IMR-90 (cell line): Measurements from ENCODE around the gene DNAJC7. TPM values are rescaled to one million over a fixed set of nuclear protein-coding genes. Genes with fewer than 3 reads are reported as not detected.

Experiments
- ATAC-seq: fragments of 200-7000 bp; cut with Tn5 transposase; 2 replicates; pipeline ENCODE4 v1.9.1; 2020; ENCODE audit warnings: low read depth, mild to moderate bottlenecking, moderate library complexity
- BruUV-seq: library from RNA; stranded (reverse); fragments of 400-500 nt; replicated peaks from 2 replicates; lab custom pipeline; 2021; lab: Mats Ljungman, UMichigan
- CTCF ChIA-PET: fragments of 300-600 bp; formaldehyde crosslinking; extraction: SDS; loops from one replicate; lab custom pipeline; 2021; ENCODE audit warnings: antibody characterized with exemption; lab: Yijun Ruan, JAX
- POLR2A ChIA-PET: fragments of 300-600 bp; sonication (Branson Sonifier 250); formaldehyde crosslinking; loops from one replicate; lab custom pipeline; 2022; ENCODE audit warnings: antibody characterized with exemption; ENCODE audit not compliant: unreplicated experiment; lab: Charles Lee
- DNase-seq: peaks from one replicate; pipeline ENCODE4 v3.0.0; 2013
- H2AFZ ChIP-seq: replicated peaks from 2 replicates; pipeline ENCODE3; 2013; ENCODE audit warnings: low read length, mild to moderate bottlenecking; ENCODE audit not compliant: poor library complexity
- H2AK5ac ChIP-seq: 2 replicates; pipeline ENCODE4 v1.6.1; 2013; ENCODE audit warnings: low read depth, low read length, inconsistent platforms
- H2AK9ac ChIP-seq: replicated peaks from 2 replicates; pipeline ENCODE3; 2013; ENCODE audit warnings: mild to moderate bottlenecking, low read depth, low read length, moderate library complexity; ENCODE audit not compliant: poor library complexity
- H2BK120ac ChIP-seq: 2 replicates; pipeline ENCODE4 v1.6.1; 2013; ENCODE audit warnings: low read depth, low read length, inconsistent platforms
- H2BK15ac ChIP-seq: 3 replicates; pipeline ENCODE4 v1.6.1; 2013; ENCODE audit warnings: low read depth, low read length, inconsistent platforms
- H2BK20ac ChIP-seq: 2 replicates; pipeline ENCODE4 v1.6.1; 2013; ENCODE audit warnings: low read depth, mild to moderate bottlenecking, inconsistent platforms, low read length, moderate library complexity
- H2BK5ac ChIP-seq: 2 replicates; pipeline ENCODE4 v1.6.1; 2013; ENCODE audit warnings: mild to moderate bottlenecking, low read depth, low read length, inconsistent platforms; ENCODE audit not compliant: poor library complexity, severe bottlenecking
- H3K14ac ChIP-seq: replicated peaks from 2 replicates; pipeline ENCODE4 v1.6.1; 2013; ENCODE audit warnings: low read depth, low read length, inconsistent platforms
- H3K18ac ChIP-seq: 2 replicates; pipeline ENCODE4 v1.6.1; 2013; ENCODE audit warnings: low read depth, low read length, control low read depth
- H3K23ac ChIP-seq: 2 replicates; pipeline ENCODE4 v1.6.1; 2013; ENCODE audit warnings: low read depth, low read length, inconsistent platforms
- H3K27ac ChIP-seq: 2 replicates; pipeline ENCODE4 v1.5.1; 2013; ENCODE audit warnings: mild to moderate bottlenecking, control low read depth, low read length; ENCODE audit not compliant: insufficient read depth
- H3K27me3 ChIP-seq: 2 replicates; pipeline ENCODE4 v1.6.1; 2013; ENCODE audit warnings: low read length; ENCODE audit not compliant: control insufficient read depth, insufficient read depth
- H3K36me3 ChIP-seq: 2 replicates; pipeline ENCODE4 v1.6.1; 2013; ENCODE audit warnings: low read length, mixed read lengths; ENCODE audit not compliant: control insufficient read depth, insufficient read depth
- H3K4ac ChIP-seq: 2 replicates; pipeline ENCODE4 v1.6.1; 2013; ENCODE audit warnings: low read depth, low read length, inconsistent platforms
- H3K4me1 ChIP-seq: 2 replicates; pipeline ENCODE4 v1.6.1; 2013; ENCODE audit warnings: low read length, mixed read lengths; ENCODE audit not compliant: control insufficient read depth, insufficient read depth
- H3K4me2 ChIP-seq: 2 replicates; pipeline ENCODE4 v1.6.1; 2013; ENCODE audit warnings: low read depth, mild to moderate bottlenecking, control low read depth, low read length, moderate library complexity
- H3K4me3 ChIP-seq: 2 replicates; pipeline ENCODE4 v1.5.1; 2013; ENCODE audit warnings: low read depth, mild to moderate bottlenecking, control low read depth, low read length, moderate library complexity; ENCODE audit not compliant: insufficient read depth
- H3K56ac ChIP-seq: 2 replicates; pipeline ENCODE4 v1.6.1; 2013; ENCODE audit warnings: low read length, inconsistent platforms; ENCODE audit not compliant: insufficient read depth; ENCODE audit errors: extremely low read depth
- H3K79me1 ChIP-seq, 2 experiments: 2 replicates each; pipeline ENCODE4 v1.6.1; 2013; ENCODE audit warnings: low read length in 2 of 2, inconsistent platforms in 1 of 2, low read depth in 1 of 2
- H3K9ac ChIP-seq: 2 replicates; pipeline ENCODE4 v1.6.1; 2013; ENCODE audit warnings: low read depth, low read length, control low read depth
- H3K9me1 ChIP-seq: 2 replicates; pipeline ENCODE4 v1.6.1; 2013; ENCODE audit warnings: low read length, inconsistent platforms; ENCODE audit not compliant: insufficient read depth
- H3K9me3 ChIP-seq: 2 replicates; pipeline ENCODE4 v1.6.1; 2013; ENCODE audit warnings: low read length; ENCODE audit not compliant: control insufficient read depth, insufficient read depth
- H4K20me1 ChIP-seq: 2 replicates; pipeline ENCODE4 v1.6.1; 2013; ENCODE audit warnings: low read length, inconsistent platforms; ENCODE audit not compliant: insufficient read depth
- H4K5ac ChIP-seq: 2 replicates; pipeline ENCODE4 v1.6.1; 2013; ENCODE audit warnings: mild to moderate bottlenecking, low read depth, low read length, control low read depth
- H4K8ac ChIP-seq, 2 experiments: 2 replicates each; pipeline ENCODE4 v1.6.1; 2013; ENCODE audit warnings: low read depth in 2 of 2, low read length in 2 of 2, control low read depth in 1 of 2, inconsistent platforms in 1 of 2
- H4K91ac ChIP-seq: 2 replicates; pipeline ENCODE4 v1.6.1; 2013; ENCODE audit warnings: low read depth, low read length, inconsistent platforms; ENCODE audit not compliant: insufficient read depth
- BHLHE40 ChIP-seq: fragments of 150-350 bp; IDR thresholded peaks from 2 replicates; pipeline ENCODE4 v1.6.1; 2016; ENCODE audit warnings: mild to moderate bottlenecking, low read depth, low read length
- CEBPB ChIP-seq: IDR thresholded peaks from 2 replicates; pipeline ENCODE4 v1.6.1; 2012; ENCODE audit warnings: low read depth, low read length, improper control_type of control experiment
- CHD1 ChIP-seq: IDR thresholded peaks from 2 replicates; pipeline ENCODE4 v1.6.1; 2012; ENCODE audit warnings: low read depth, low read length, improper control_type of control experiment
- CTCF ChIP-seq: conservative IDR thresholded peaks from 2 replicates; pipeline ENCODE4 v1.5.1; 2012; ENCODE audit warnings: mild to moderate bottlenecking, low read depth, low read length, improper control_type of control experiment
- ELK1 ChIP-seq: fragments of 150-350 bp; IDR thresholded peaks from 2 replicates; pipeline ENCODE4 v1.6.1; 2016; ENCODE audit warnings: low read depth, mild to moderate bottlenecking, low read length, moderate library complexity, borderline replicate concordance
- FOS ChIP-seq: fragments of 150-350 bp; IDR thresholded peaks from 2 replicates; pipeline ENCODE4 v1.6.1; 2016; ENCODE audit warnings: low read depth, low read length
- MAFK ChIP-seq: IDR thresholded peaks from 2 replicates; pipeline ENCODE4 v1.6.1; 2012; ENCODE audit warnings: low read depth, low read length, improper control_type of control experiment
- MAZ ChIP-seq: IDR thresholded peaks from 2 replicates; pipeline ENCODE4 v1.6.1; 2012; ENCODE audit warnings: low read depth, mild to moderate bottlenecking, low read length, improper control_type of control experiment, moderate library complexity, borderline replicate concordance
- MXI1 ChIP-seq: IDR thresholded peaks from 2 replicates; pipeline ENCODE4 v1.6.1; 2012; ENCODE audit warnings: low read depth, mild to moderate bottlenecking, low read length, moderate library complexity, borderline replicate concordance
- NFE2L2 ChIP-seq: fragments of 150-350 bp; IDR thresholded peaks from 2 replicates; pipeline ENCODE4 v1.6.1; 2016; ENCODE audit warnings: low read depth, mild to moderate bottlenecking, low read length
- RCOR1 ChIP-seq: IDR thresholded peaks from 2 replicates; pipeline ENCODE4 v1.6.1; 2012; ENCODE audit warnings: mild to moderate bottlenecking, low read length, improper control_type of control experiment; ENCODE audit not compliant: insufficient replicate concordance
- USF2 ChIP-seq: fragments of 150-350 bp; IDR thresholded peaks from 2 replicates; pipeline ENCODE4 v1.6.1; 2017; ENCODE audit warnings: mild to moderate bottlenecking, antibody characterized with exemption, low read length, low read depth
- WGBS, 2 experiments: methylation state at CpG; one replicate each; pipeline versions ENCODE4 v1.1.5 to v1.1.7; 2013; ENCODE audit warnings: missing lambda C conversion rate in 2 of 2; ENCODE audit not compliant: insufficient read length in 1 of 2; ENCODE audit errors: extremely low coverage in 2 of 2; 5-methylcytosine and 5-hydroxymethylcytosine counted together
- dilution Hi-C: fragments of 300-500 bp; cut with HindIII; formaldehyde crosslinking; loops from one replicate; pipeline ENCODE4 v1.14.3; 2018; ENCODE audit warnings: low sequenced_read_pairs; ENCODE audit not compliant: unreplicated experiment
- in situ Hi-C: fragments of 300-500 bp; cut with MboI; formaldehyde crosslinking; loops from 3 replicates; pipeline ENCODE4 v1.14.3; 2019; ENCODE audit warnings: low sequenced_read_pairs, inconsistent platforms, mixed read lengths
- intact Hi-C: fragments of 100-400 bp; cut with micrococcal nuclease; formaldehyde crosslinking; loops from 2 replicates; pipeline ENCODE4 v1.10.0; 2022
- polyA plus RNA-seq, 3 experiments: library from polyadenylated mRNA; depleted of rRNA; stranded (reverse); fragments of >200 nt; gene quantifications; 2 replicates each; pipeline ENCODE4 v1.2.3, GENCODE V29; 2012; ENCODE audit warnings: low replicate concordance in 1 of 3
- total RNA-seq: library from RNA; depleted of rRNA; stranded (reverse); fragments of >200 nt; gene quantifications from 2 replicates; pipeline ENCODE4 v1.2.3, GENCODE V29; 2012

Gene DNAJC7
- total and polyA plus RNA-seq, 2 of the 4 experiments (the other 2 are of a cell fraction), result 49.3 to 71.7 TPM

- TF ChIP-seq CHD1 (no peak), BHLHE40 (no peak)
Observed at GRCh38 chr17:41962768-41963434, 54.3 kb downstream of the DNAJC7 start (continued).

- Histone ChIP-seq H2BK120ac (no peak overlapping the region), H3K9me1 (0 out of 2 replicates have a peak, but pooled peaks cover 5% of the 10 kb centered on the region), H3K4me2 (no peak overlapping the region), H2AK9ac (peak overlapping the region; percentile 13), H3K9me3 (no peaks in the 10 kb centered on the region), H3K14ac (no peak overlapping the region), H2AK5ac (no peak overlapping the region), H2BK15ac (no peak overlapping the region), H3K79me1 (peaks cover 0 to 9% of the 10 kb centered on the region in 2 experiments; a peak in 2 of 4 replicates), H3K9ac (no peak overlapping the region), H3K4me1 (peaks cover 18% of the 10 kb centered on the region), H4K8ac (no peak overlapping the region), H4K5ac (no peak overlapping the region), H3K18ac (no peak overlapping the region), H3K36me3 (no peaks in the 10 kb centered on the region), H3K23ac (no peak overlapping the region), H3K27ac (no peak overlapping the region), H2AFZ (no peak overlapping the region), H4K91ac (no peak overlapping the region), H3K4ac (no peak overlapping the region), H2BK5ac (no peak overlapping the region), H3K27me3 (no peaks in the 10 kb centered on the region), H3K4me3 (no peak overlapping the region), H4K20me1 (no peaks in the 10 kb centered on the region), H3K56ac (no peak overlapping the region), H2BK20ac (no peak overlapping the region)
- intact Hi-C loops (loop anchor here (2.0 to 5.0 kb wide), 2 partner anchors 139 to 565 kb away; no protein-coding TSS in a partner anchor), in situ Hi-C loops (loop anchor here (10.0 kb wide), 1 partner anchor 227 kb away; the partner anchor contains the start of gene HAP1), dilution Hi-C loops (no loop called here)
- no peak for ATAC-seq
- WGBS, 2 experiments, result no CpG with 5 or more reads among the region's 5 CpGs
- DNase-seq, result no peak
- ChIA-PET CTCF (interaction anchor here (0.8 to 1.6 kb wide), 2 partner anchors 58 to 152 kb away, joined by 3 to 5 read pairs; partner anchors contain the start of gene NKIRAS2), POLR2A (no interaction called here)
- BruUV-seq, result no TSS peak
- no peak for TF ChIP-seq CEBPB
- TF ChIP-seq USF2, result no peak
- no peak for TF ChIP-seq MAZ
- TF ChIP-seq RCOR1, result no peak
- TF ChIP-seq FOS, result no peak
- TF ChIP-seq ELK1, result no peak
- no peak for TF ChIP-seq MXI1
- no peak for TF ChIP-seq NFE2L2
- no peak for TF ChIP-seq MAFK
- TF ChIP-seq CTCF, result no peak
Observed at GRCh38 chr17:41962111-41962510, 55.1 kb downstream of the DNAJC7 start.
